ENCODE data around the gene ACAT1.
"Not testable (repeated sequence)": the region's sequence is repeated elsewhere in the genome, so short reads cannot be mapped to it uniquely, and the experiment has no call there.

ACAT1 gene

DNA sequence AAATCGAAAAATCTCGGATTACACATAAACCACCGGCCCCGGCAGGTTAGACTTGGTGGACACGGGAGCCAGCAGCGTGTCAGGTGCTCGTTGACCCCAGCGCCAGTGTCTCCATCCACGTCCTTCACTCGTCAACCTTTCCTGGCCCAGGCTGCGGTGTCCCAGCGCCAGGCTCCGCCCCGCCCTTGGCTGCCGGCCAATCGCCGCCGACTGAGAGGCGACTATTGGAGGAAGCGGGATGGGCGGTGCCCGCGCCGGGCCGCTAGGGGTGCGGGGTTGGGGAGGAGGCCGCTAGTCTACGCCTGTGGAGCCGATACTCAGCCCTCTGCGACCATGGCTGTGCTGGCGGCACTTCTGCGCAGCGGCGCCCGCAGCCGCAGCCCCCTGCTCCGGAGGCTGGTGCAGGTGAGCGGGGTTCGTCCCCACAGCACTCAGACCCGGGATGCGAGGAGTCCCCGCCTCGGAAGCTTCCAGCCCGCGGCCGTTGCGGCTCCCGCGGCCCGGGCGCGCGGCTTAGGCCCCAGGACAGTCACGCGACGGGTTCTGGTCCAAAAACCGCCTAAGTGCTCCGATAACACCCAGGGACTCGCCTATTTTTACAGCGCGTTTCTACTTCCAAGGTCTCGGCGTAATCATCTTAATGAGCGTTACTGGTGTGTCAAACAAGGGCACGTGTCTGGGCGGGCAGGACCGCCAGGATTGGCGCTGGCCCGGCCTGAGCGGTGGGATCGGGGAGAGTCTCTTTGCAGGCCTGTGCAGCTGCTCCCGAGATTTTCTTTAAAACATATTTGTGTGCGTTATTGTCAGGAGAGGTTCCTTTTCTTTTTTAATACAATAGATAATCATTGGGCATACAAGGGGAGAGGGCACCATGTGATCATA lies at the start of gene ACAT1:
Gene ACAT1, plus strand, starts transcription at position 294 of the 882 bp plus-strand sequence. Its CDS starts 40 bp downstream, at position 334.
- DNase-seq: peak; percentile 91 to 94

DNA sequence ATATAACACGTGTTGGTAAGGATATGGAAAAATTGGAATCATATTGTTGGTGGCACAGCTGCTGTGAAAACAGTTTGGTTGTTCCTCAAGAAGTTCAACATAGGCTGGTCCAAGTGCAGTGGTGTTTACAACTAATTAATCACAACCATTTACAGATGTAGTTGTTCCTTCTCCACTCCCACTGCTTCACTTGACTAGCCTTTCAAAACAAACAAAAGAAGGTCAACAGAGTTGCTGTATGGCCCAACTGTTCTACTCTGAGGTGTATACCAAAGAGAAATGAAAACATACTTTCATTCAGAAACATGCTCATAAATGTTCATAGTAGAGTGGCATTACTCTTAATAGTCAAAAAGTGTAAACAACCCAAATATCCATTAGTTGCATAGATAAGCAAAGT lies 36.6 kb upstream of the ACAT1 start:
- no peak for DNase-seq

DNA sequence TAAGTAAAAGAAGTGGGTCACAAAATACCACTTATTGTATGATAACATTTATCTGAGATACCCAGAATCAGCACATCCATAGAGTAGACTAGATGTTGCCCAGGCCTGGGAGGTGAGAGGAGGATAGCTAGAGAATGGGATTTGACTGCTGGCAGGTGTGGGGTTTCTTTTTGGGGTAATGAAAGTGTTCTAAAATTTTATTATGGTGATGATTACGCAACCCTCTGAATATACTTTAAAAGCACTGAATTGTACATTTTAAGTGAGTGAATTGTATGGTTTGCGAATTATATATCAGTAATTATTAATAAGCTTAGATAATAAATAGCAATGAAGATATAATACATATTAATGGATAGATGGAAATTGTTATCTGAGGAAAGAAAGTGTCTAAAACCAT lies 35.7 kb upstream of the ACAT1 start:
- no peak for DNase-seq

DNA sequence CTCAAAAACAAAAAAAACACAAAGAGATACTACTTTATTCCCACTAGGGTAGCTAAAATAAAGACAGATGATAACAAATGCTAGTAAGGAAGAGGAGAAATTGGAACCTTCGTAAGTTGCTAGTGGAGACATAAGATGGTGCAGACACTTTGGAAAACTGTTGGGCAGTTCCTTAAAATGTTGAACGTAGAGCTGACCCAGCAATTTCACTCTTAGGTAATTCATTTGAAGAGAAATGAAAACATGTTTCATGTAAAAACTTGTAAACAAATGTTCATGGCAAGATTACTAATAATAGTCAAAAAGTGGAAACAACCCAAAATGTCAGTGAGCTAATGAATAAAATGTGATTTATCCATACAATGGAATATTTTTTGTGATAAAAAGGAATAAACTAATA lies 29.2 kb upstream of the ACAT1 start:
- no peak for DNase-seq

DNA sequence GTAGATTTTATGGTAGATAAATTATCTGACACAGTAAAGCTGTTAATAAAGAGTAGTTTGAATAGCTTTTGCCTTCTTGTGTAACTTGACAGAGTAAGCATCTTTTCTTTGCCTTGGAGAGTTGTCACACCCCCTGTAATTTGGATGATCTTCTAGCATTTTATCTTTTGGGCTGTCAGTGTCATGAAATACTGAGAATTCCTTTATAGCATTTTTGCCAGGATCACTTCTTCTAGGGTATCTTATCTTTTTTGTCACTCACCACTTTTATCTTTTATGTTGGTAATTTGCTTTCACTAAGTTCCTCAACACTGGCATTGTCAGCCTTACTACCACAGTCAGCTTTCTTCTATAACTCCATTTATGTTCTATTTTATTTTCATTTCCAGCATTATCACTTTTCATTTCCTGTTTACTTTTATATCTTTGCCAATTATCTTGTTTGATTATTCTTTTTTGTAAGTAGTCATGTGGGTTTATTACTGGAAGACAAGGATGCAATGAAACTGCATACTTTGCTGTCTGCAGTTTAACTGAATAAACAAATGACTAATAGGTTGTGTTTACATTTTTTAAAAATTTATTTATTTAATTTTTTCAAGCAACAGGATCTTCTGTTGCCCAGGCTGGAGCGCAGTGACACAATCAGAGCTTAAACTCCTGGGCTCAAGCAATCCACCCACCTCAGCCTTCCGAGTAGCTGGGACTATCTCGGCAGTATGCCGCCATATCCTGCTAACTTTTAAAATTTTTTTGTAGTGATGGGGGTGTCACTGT lies 28.1 kb upstream of the ACAT1 start:
- DNase-seq: no peak

DNA sequence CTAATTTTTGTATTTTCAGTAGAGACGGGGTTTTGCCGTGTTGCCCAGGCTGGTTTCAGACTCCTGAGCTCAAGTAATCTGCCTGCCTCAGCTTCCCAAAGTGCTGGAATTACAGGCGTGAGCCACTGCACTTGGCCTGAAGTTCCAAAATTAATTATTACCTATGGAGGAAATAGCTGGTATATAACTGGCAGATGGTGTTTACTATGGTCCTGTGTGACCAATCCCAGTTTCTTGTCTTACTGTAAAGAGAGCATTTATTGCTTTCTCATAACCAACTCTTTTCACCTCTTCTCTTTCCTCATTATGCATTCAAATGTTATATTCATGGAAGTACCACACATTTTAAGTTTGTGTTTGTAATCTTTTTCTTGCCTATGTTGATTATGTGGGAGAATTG lies 24.2 kb upstream of the ACAT1 start:
- no peak for DNase-seq

DNA sequence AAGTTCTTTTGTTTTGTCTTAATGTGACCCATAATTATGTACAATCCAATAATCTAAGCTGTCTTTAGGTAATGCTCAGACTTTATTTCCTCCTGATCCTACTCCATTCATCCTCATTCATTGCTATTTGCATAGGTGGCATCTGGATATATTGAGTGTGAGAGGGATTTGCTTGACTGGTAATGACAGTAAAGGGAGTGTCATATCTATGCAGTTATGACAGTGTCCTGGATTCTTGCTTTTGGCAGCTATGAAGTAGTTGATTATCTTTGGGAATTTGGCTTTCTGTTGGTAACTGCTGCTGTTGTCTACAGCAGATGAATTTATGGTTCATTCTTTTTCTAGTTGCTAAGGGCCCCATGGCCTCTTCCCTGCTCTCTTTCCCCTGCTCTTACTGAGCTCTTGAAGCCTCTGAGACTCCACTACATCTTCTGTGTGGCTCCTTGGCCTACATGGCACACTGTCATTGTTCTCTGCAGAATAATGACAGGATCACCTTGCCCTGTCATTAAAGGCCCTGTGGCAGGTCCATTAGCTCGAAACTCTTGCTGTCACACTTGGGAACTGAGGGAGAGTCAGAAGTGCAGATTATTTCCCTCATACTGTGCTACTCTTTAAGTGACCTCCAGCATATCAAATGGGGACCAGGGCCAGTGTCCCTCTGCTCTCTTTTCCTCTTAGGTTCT lies 20.1 kb upstream of the ACAT1 start:
- no peak for DNase-seq

DNA sequence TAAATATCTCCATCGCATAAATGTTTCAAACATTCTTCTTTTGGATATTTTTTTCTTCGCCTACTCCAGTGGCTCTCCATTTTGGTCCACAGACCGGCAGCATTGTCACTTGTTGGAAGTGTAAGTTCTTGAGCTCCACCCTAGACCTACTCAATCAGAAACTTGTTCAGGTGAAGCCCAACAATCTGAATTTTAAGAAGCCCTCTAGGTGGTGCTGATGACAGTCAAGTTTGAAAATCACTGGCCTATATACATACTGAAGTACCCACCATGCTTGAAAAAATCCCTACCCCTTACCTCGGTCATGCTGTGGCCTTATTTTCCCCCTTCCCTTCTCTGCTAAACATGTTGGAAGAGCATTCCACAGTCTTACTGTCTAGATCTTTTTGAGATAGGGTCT lies 10.2 kb upstream of the ACAT1 start:
- no peak for DNase-seq

DNA sequence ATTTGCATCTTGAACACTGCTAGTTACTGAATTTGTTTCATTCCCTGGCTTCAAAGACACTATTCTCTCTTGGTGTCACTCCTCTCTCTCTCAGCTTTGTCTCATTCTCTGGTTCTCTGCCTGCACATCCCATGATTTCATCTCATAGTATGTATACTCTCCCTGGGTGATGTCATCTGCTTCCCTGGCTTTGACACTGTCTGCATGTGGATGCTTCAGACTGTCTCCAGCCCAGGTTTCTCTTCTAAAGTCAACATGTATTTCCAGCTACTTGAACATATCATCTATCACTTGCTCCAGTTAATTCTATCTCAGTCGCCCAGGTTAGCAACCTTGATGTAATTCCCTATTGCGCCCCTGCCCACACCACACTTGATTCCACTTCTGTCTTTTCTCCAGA lies 9.3 kb upstream of the ACAT1 start:
- DNase-seq: no peak

DNA sequence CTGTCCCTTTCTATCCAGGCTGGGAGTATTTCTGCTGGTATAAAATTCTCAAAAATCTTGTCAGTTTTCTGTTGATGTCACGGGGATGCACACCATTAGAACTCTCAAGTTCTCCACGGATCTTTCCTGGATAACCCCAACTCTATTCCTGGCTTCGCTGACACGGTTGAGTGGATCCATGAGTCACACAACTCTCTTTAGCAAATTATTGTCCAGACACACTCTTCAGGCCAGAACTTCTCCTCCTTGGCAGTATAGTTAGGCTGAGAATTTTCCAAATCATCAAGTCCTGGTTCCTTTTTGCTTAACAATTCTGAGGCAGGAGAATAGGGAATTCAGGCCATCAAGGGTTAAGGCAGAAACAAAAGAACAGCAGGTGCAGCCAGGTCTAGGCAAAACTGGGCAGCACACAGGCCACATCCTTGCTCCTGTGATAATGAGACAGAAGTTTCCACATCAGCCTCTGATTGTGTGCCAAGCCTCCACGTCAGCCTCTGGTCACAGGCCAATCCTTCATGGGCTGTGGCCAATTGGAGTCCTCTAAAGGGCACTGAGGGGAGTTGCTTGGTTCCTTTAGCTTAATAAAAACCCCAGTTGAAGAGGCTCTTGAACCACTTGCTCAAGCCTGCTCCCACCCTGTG lies 5.7 kb upstream of the ACAT1 start:
- DNase-seq: no peak

DNA sequence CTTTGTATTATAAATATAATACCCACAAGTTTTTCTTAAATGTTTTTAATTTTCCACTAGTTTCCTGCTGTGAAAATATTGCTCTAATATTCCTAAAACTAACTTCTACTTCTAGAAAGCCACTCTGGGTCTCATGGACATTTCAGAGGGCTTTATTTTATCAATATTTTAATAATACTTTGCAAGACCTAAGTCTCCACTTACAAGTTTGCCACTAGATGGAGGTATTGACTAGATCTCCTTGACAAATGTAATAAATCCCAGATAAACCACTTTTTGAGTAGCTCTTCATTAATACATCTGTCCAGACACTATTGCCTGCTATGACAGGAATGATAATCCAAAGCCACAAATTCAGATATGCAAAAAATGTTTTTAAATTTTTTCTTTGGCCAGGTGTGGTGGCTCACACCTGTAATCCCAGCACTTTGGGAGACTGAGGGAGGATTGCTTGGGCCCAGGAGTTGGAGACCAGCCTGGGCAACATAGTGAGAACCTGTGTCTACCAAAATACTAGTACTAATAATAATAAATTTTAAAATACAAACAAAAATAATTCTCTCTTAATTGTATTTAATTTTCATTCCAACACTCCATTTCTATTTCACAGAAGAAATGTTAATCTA lies 3.5 kb upstream of the ACAT1 start:
- DNase-seq: peak in 1 of 2 donors; percentile 40

DNA sequence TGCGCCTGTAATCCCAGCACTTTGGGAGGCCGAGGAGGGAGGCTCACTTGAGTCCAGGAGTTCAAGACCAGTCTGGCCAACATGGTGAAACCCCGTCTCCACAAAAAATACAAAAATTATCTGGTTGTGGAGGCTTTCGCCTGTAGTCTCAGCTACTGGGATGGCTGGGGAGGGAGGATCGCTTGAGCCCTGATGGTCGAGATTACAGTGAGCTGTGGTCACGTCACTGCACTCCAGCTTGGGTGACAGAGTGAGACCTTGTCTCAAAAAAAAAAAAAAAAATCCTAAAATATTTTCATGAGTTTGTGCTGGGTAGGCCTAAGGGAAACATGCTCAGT lies 462 bp upstream of the ACAT1 start:
- not testable (repeated sequence) for DNase-seq

DNA sequence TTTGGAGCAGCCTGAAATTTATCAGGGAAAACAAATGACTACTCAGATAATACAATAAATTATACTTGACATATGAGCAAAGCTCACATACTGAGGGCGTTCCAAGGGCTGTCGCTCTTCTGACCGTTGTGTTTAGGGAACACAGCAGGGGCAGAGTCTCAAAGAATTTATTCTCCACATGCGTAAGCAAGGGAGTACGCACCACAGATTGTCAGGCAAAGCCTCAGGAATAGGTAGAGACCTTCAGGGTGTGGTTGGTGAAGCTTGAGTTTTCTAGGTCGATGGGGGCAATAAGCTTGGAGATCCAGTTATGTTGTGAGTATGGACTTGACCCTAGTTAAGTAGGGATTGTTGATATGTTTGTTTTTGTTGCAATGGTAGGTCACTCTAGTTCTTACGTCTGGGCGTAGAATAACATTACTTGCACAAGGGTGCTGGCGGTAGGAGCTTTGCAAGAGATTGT lies 830 bp downstream of the ACAT1 start:
- DNase-seq: no peak

DNA sequence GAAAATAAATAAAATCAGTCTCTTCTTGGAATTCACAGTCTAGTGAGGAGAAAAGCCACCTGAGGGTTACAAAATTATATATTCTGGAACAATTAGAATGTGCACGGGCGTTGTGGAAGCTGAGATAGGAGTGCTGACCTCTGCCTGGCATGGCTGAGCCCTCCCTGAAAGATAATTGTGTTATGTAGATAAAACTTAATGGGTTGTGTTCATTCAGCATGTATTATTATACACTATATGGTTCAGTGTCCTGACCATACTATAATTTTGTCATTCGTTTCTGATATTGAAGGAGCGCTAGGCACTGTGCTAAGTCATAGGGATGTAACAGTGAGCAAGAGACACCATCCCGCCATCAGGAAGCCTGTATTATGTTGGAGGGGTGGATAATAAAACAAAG lies 3.7 kb downstream of the ACAT1 start:
- DNase-seq: no peak

DNA sequence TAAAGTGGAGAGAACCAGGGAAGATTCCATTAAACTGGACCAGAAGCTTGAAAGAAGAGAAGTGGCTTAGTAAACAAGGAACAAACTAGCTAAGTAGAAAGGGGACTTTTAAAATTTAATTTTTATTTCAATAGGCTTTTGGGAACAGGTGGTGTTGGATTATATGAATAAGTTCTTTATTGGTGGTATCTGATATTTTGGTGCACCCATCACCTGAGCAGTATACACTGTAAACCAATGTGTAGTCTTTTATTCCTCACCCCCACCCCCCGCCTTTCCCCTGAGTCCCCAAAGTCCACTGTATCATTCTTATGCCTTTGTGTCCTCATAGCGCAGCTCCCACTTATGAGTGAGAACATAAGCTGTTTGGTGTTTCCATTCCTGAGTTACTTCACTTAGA lies 7.4 kb downstream of the ACAT1 start:
- DNase-seq: no peak

DNA sequence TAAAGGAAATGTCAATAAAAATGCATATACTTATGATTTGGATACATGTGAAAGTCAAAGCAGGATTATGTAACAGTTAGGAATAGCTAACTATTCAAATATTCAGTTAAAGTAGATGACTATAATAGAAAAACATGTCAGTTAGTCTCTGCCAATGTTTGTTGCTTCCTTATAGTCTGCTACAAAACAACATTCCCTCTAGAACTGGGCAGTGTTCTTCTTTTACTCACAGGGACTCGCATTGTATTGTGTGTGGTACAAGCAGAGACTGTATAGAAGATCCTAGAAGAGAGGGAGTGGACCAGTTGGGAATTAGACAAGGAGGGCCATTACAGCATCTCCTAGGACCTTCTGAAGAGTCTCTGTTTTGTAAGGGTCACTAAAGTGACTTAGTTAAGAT lies 10.6 kb downstream of the ACAT1 start:
- no peak for DNase-seq

DNA sequence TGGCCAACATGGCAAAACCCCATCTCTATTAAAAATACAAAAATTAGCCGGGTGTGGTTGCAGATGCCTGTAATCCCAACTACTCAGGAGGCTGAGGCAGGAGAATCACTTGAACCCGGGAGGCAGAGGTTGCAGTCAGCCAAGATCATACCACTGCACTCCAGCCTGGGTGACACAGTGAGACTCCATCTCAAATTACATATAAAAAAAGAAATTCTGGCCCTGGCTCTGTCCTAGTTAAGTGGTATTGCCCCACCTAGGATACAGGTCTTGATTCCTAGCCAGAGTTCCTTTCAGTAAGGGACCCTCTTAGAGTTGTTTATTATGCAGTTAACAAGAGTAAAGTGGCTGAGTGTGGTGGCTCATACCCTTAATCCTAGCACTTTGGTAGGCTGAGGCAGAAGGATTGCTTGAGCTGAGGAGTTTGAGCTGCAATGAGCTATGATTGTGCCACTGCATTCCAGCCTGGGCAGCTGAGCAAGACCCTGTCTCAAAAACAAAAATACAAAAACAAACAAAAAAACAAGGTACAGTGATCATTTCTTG lies 11.7 kb downstream of the ACAT1 start:
- not testable (repeated sequence) for DNase-seq

DNA sequence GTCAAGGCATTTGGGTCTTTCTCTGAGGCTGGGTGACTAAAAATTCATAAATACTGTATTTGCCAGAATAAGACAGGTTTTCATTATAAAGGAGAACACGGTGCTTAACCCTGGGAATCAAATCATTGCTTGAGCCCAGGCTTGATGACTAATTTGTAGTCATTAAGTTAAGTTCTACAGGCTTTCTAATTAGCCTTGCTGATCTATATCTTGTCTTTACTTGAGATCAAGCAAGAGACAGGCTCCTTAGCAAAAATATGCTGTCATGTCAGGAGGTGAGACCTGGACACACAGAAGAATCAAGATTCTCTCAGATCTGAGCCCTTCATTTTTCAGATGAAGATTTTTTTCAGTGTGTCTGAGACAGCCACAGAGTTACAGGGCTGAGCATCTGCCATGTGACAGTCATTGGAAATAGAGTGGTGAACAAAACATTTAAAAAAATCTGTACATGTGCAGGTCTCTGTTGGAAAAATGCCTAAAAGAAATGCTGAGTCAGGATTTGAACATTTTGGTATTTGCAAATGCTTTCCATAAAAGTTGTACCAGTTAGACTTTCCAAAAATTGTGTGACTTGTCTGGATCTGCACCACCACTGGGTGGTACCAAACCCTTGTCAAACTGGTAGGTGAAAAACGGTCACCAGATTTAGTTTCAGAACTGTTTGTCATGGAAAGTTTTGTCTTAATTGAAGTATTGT lies 14.6 kb downstream of the ACAT1 start:
- peak in 1 of 2 donors; percentile 30 for DNase-seq

DNA sequence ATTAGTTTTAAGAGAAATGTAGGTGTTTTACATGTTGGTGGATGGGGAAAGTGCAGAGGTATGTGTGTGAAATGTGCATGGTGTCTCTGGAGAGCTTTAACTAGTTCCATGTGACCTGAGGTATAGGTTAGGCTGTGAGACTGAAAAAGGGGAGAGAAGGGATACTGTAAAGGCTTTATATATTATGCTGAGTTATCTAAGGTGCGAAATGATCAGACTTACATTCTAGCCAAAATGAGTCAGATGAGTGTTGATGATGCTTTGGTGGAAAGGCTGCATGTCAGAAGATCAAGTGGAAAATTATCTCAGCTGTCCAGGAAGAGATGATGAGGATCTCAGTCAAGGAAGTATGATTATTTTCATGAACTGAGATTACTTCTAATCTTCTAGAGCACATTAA lies 15.8 kb downstream of the ACAT1 start:
- no peak for DNase-seq

DNA sequence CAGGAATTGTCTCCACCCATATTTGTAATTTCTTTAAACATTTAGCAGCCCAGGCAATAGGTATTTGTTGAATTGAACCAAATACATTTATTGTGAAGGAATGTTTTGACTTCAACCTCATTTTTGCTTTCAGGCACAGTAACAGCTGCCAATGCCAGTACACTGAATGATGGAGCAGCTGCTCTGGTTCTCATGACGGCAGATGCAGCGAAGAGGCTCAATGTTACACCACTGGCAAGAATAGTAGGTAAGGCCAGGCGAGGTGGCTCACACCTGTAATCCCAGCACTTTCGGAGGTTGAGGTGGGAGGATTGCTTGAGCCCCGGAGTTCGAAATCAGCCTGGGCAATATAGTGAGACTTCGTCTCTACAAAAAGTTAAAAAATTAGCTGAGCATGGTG lies 20.9 kb downstream of the ACAT1 start:
- no peak for DNase-seq

DNA sequence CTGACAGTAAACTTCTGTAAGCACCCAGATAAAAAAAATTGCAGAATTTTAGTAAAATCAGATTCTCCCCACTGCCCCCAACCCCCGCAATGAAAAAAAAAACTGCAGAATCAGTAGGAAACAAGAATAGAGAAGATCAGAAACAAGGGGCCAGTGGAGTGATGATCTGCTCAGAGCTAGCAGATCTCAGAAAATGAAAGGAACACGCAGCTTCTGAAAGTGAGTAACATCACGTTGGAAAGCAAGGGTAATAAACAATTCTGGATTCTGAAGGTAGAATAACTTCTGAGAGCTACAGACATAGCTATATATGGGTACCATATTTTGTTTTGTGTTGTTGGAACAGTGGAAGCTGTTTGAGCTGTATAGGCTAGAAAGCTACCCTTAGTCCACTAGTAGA lies 23.2 kb downstream of the ACAT1 start:
- no peak for DNase-seq

DNA sequence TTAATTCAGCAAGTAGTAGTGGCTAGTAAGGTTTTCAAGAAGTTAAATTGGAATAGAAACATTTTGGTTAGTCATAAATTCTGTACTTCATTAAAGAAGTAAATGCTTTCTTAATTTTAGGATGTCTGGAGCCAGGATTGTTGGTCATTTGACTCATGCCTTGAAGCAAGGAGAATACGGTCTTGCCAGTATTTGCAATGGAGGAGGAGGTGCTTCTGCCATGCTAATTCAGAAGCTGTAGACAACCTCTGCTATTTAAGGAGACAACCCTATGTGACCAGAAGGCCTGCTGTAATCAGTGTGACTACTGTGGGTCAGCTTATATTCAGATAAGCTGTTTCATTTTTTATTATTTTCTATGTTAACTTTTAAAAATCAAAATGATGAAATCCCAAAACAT lies 25.8 kb downstream of the ACAT1 start:
- DNase-seq: no peak

All from CD4-positive, alpha-beta T cell treated with Interleukin-1 beta for 1 hour (primary cell).